GM18870 (cell line): Measurements from ENCODE around the gene KRT76.
"Not testable (repeated sequence)": the region's sequence is repeated elsewhere in the genome, so short reads cannot be mapped to it uniquely, and the experiment has no call there.

Experiments
- ATAC-seq: cut with Tn5 transposase; IDR thresholded peaks from one replicate; pipeline ENCODE4 v1.9.1; 2021; ENCODE audit warnings: moderate library complexity; ENCODE audit not compliant: unreplicated experiment

The KRT76 gene

GRCh38 chr12:52765702-52766101 is 11.4 kb downstream of the KRT76 start:
- no peak for ATAC-seq

- ATAC-seq = no peak
These were observed 13.2 kb downstream of the KRT76 start for GRCh38 chr12:52763991-52764390.

DNA sequence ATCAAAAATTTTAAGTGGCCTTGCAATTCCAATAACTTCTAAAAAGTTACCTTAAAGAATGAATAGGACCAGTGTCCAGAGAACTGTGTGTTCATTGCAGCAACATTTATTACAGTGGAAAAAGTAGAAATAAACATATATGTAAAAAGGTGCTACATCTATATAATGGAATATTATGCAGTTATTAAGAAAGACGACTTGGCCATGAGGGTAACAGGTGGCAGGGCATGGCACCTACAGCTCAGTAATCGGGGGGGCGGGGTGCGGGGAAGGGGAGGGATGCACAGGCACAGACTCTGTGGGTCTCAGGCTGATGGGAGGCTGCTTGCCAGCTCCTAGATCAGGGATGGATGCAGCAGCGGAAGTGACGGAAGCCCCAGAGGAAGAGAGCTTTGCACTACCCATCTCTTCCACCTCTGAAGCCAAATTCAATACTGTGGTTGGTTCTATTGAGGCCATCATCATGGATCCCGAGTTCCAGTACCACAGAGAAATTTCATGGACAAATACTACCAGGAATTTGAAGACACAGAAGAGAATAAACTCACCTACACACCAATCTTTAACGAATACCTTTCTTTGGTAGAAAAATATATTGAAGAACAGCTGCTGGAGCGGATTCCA is 14.0 kb downstream of the KRT76 start:
- ATAC-seq = no peak

DNA sequence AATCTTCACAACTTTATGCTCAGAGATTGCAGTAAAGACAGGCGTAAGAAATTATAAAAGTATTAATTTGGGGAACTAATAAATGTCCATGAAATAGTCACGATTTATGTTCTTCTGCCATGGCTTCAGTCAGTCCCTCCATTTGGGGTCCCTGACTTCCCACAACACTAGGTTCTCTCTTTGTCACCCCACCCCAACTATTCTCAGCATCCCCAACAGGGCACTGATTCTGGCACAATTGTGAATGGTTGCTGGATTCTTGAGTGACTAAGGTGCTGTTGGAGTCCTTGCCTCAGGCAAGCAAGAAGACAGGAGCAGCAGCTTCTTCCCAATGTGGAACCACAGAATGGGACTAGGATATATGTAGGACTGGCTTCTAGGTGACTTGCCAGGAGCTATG is 15.3 kb downstream of the KRT76 start:
- no peak for ATAC-seq

- not testable (repeated sequence) for ATAC-seq
These were observed 15.9 kb downstream of the KRT76 start for GRCh38 chr12:52761218-52761617.

DNA sequence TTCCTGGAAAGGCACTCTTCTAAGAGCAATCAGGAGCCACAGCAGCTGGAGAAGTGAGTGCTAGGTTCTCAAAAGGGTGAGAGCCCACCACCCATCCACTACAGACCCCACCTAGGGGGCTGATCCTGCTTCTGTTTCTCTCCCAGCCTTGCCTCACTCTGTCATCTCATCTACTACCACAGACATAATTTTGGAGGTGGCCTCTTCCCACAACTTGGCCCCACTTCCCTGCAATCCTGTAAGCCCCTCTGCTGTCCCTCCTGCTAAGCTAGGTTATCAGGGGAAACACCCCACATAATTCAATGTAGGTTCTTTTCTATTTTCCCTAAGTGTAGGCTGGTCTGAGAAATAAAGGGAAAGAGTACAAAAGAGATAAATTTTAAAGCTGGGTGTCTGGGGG is 16.5 kb downstream of the KRT76 start:
- no peak for ATAC-seq

DNA sequence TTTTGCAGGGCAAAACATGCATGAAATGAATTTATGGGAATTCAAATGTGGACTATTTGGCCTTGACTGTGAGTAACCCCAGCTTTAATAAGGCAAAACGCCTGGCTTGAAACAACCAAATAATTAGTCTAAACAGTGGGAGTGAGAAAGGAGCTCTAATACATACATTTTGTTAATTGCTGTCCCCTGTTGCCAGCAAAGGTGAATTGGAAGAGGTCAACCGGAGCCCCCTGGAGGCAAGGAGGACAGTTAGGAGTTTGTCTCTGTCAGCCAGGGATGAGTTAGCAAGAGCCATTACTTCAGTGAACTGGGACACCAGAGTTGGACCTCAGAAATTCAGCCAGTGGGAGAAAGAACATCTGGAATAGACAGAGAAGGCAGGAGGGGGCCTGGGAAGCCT is 17.4 kb downstream of the KRT76 start:
- no peak for ATAC-seq

GRCh38 chr12:52759218-52759617 is 17.9 kb downstream of the KRT76 start:
- no peak for ATAC-seq

GRCh38 chr12:52757449-52758176 is 19.5 kb downstream of the KRT76 start:
- ATAC-seq = no peak

- no peak for ATAC-seq
These were observed 20.7 kb downstream of the KRT76 start for GRCh38 chr12:52756281-52756960.

DNA sequence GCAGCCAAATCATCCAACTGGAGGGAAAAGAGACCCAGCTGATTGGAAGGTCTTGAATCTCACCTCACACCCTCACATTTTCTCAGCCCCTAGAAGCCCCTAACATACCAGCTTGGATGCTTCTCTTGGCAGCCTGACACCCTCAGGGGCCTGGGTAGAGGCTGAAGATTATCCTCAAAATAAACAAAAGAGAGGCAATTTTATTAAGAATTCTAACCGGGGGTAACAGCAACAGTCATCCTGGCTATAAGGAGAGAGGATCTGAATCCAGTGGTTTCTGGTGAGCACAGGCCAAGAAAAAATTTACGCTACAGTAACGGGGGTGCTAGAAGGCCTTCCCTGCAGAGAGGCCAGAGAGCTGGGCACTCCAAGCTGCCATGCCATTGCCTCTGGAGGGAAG is 21.6 kb downstream of the KRT76 start:
- ATAC-seq = no peak

- ATAC-seq = no peak
These were observed 23.0 kb downstream of the KRT76 start for GRCh38 chr12:52754135-52754534.

DNA sequence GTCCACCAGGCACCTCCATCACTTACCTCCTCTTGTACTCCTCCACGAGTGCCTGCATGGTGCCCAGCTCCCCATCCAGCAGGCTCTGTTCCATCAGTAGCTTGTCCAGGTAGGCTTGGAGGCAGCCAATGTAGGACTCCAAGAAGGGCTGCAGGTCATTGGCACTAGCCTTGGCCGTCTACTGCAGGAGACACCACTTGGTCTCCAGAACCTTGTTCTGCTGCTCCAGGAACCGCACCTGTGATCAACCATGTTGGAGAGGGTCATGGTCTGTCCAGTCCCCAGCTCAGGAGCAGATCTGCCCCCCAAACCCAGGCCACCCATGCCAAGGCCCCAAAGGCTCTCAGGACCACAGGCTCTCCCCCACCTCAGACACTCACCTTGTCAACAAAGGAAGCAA is 23.9 kb downstream of the KRT76 start:
- no peak for ATAC-seq

GRCh38 chr12:52752516-52752915 is 24.6 kb downstream of the KRT76 start:
- ATAC-seq = no peak

DNA sequence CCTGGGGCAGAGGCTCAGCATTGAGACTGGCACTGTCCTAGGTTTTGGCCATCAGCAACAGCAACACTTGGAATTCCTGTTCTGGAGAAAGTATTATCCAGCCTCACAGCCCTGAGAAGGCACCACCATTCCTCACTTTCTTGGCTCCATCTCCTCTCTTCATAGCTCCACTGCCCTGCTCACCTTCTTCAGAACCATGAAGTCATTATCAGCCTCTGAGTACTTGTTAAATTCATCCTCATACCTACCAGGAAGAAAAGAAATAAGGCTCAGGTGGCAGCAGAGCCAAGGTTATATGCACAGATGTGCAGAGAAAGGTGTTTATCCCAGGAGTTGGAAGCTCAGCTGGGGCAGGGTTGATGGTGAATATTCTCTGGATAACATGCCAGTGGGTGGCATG is 25.4 kb downstream of the KRT76 start:
- no peak for ATAC-seq

DNA sequence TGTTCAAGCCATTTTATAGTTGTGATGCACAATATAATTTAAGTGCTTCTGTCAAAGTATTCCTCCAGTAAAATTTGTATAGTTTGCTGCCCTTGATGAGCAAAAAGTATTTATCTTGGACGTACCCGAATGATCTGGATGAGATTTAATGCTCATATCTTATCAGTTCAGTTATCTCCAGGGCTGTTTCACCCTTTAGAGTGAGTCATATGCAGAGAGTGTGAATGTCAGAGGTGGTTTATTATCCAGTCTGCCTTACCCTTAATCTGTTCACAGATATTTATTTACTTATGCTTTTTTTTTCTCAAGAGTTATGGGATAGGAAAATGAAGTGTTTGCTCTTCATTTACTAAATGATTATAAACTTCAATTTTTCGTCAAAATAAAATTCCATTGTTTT is 26.6 kb downstream of the KRT76 start:
- not testable (repeated sequence) for ATAC-seq

GRCh38 chr12:52749827-52750226 is 27.3 kb downstream of the KRT76 start:
- ATAC-seq = no peak

GRCh38 chr12:52748578-52748977 is 28.6 kb downstream of the KRT76 start:
- ATAC-seq = no peak

GRCh38 chr12:52745554-52745953 is 31.6 kb downstream of the KRT76 start:
- no peak for ATAC-seq

GRCh38 chr12:52744493-52745156 is 32.5 kb downstream of the KRT76 start:
- ATAC-seq = no peak

- ATAC-seq = no peak
These were observed 34.2 kb downstream of the KRT76 start for GRCh38 chr12:52742822-52743457.
